ENCODE measurements around the gene LRRC32.
A peak's percentile ranks its signal among the peaks of the same experiment; 100 is the strongest.

The LRRC32 gene

DNA sequence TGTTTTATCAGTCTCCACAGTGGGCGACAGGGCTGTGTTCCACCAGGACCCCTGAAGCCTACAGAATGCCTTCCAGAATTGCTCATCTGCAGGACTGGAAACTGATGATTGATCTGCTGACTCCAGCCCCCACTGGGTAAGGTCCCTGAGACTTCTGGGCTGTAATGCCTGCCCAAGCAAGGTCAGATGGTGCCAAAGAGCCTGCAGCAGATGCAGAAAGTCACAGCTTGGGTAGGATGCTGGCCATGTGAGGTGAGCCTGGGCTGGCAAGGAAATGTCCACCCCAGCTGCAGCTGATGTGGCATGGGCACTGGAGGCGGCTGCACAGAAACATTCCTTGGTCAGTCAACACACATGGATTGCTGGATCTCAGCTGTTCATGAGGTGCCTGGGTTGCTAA, 30.9 kb downstream of the LRRC32 start:
- Histone ChIP-seq H2AFZ (ENCODE audit: low read depth, low read length) (no peak overlapping the region), H3K4me1 (ENCODE audit: control insufficient read depth, insufficient read depth, low read depth, low read length) (no peaks in the 10 kb centered on the region), H3K4me3 (ENCODE audit: insufficient read depth in 1 of 2, low read depth in 1 of 2, low read length in 2 of 2) (no peak overlapping the region), H2BK120ac (ENCODE audit: low read depth, low read length) (no peak overlapping the region), H2BK15ac (ENCODE audit: low read depth, poor library complexity, severe bottlenecking) (peak overlapping the region; percentile 26), H3K27me3 (ENCODE audit: control insufficient read depth in 1 of 2, insufficient read depth in 1 of 2, low read length in 2 of 2) (peaks cover 0 to 36% of the 10 kb centered on the region in 2 experiments), H3K4ac (ENCODE audit: low read depth in 1 of 2, low read length in 2 of 2) (no peak overlapping the region), H4K8ac (ENCODE audit: low read length) (no peak overlapping the region), H3K36me3 (ENCODE audit: control insufficient read depth in 1 of 2, insufficient read depth in 2 of 2, low read depth in 1 of 2, low read length in 2 of 2) (no peaks in the 10 kb centered on the region), H3K27ac (ENCODE audit: low read length, poor library complexity, severe bottlenecking) (no peak overlapping the region), H3K79me1 (replicated peaks; ENCODE audit: low read length, poor library complexity, severe bottlenecking) (no peaks in the 10 kb centered on the region), H3K9ac (ENCODE audit: low read length) (no peak overlapping the region), H3K18ac (ENCODE audit: low read depth in 1 of 2, low read length in 2 of 2) (no peak overlapping the region), H3K23ac (ENCODE audit: low read length in 2 of 2) (no peak overlapping the region), H2BK5ac (ENCODE audit: low read depth, low read length, poor library complexity, severe bottlenecking) (no peak overlapping the region), H3K9me3 (ENCODE audit: control insufficient read depth, low read length) (no peaks in the 10 kb centered on the region), H2AK5ac (ENCODE audit: low read length, severe bottlenecking) (no peak overlapping the region), H4K91ac (ENCODE audit: low read length) (no peak overlapping the region), H3K4me2 (ENCODE audit: low read length, poor library complexity, severe bottlenecking) (no peak overlapping the region), H3K14ac (ENCODE audit: low read length in 2 of 2) (no peak overlapping the region), H2BK12ac (ENCODE audit: low read length in 2 of 2) (peak overlapping the region in 1 of 2 experiments; percentile 21)
- 82% methylated on average over 2 of the region's 2 CpGs for whole genome bisulfite sequencing
- no peak for DNase-seq

DNA sequence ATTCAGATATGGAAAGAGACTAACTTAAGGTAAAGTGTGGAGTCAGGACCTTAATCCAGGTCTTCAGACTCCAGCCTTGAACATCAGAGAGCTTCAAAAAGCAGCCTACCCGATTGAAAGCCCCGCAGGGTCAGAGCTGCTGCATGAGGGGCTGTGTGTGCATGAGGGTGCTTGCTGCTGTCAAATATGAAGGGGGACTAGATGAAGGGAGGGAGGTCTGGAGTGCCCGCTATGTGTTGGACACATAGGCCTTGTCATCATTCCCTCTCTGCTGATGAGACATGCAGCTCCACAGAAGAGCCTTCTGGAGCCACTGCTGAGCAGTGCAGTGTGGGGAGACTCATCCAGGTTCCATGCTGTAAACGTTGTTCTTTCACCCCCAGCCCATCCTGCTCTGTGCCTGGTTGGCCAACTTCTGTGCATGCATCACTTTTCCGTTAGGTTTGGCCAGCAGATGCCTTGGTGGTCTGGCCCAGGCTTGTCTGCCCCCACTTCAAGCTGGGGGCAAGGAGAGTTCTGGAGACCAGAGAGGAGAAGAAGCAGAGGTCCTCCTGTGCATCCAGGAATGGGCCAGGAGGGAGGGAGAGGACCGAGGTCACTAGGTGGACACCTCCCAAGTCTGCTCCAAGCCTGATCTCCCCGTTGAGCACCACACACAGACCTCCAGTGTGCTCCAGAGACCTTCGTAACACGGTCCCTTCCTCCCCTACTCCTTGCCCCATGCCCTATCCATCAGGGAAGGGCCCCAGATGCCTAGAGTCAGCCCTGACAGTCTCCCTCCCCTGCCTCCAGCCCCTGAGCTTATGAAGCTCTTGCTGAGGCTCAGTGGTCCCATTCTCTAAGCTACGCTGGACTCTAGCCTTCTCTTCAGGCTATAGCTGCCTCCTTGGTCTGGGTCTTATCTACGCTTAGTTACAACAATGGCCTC, 32.0 kb downstream of the LRRC32 start:
- Histone ChIP-seq H2BK120ac (ENCODE audit: low read depth, low read length) (no peak overlapping the region), H2AFZ (ENCODE audit: low read depth, low read length) (no peak overlapping the region), H3K4me2 (ENCODE audit: low read length, poor library complexity, severe bottlenecking) (no peak overlapping the region), H3K4ac (ENCODE audit: low read depth in 1 of 2, low read length in 2 of 2) (no peak overlapping the region), H3K9ac (ENCODE audit: low read length) (no peak overlapping the region), H3K27me3 (ENCODE audit: control insufficient read depth in 1 of 2, insufficient read depth in 1 of 2, low read length in 2 of 2) (peaks cover 0 to 36% of the 10 kb centered on the region in 2 experiments), H2AK5ac (ENCODE audit: low read length, severe bottlenecking) (no peak overlapping the region), H2BK12ac (ENCODE audit: low read length in 2 of 2) (peak overlapping the region in 1 of 2 experiments; percentile 24), H2BK15ac (ENCODE audit: low read depth, poor library complexity, severe bottlenecking) (no peak overlapping the region), H3K18ac (ENCODE audit: low read depth in 1 of 2, low read length in 2 of 2) (no peak overlapping the region), H2BK5ac (ENCODE audit: low read depth, low read length, poor library complexity, severe bottlenecking) (no peak overlapping the region), H4K8ac (ENCODE audit: low read length) (peak overlapping the region; percentile 21), H3K4me3 (ENCODE audit: insufficient read depth in 1 of 2, low read depth in 1 of 2, low read length in 2 of 2) (no peak overlapping the region), H3K79me1 (replicated peaks; ENCODE audit: low read length, poor library complexity, severe bottlenecking) (no peaks in the 10 kb centered on the region), H3K14ac (ENCODE audit: low read length in 2 of 2) (peak overlapping the region in 1 of 2 experiments; percentile 26), H3K36me3 (ENCODE audit: control insufficient read depth in 1 of 2, insufficient read depth in 2 of 2, low read depth in 1 of 2, low read length in 2 of 2) (no peaks in the 10 kb centered on the region), H3K4me1 (ENCODE audit: control insufficient read depth, insufficient read depth, low read depth, low read length) (no peaks in the 10 kb centered on the region), H3K9me3 (ENCODE audit: control insufficient read depth, low read length) (no peaks in the 10 kb centered on the region), H4K91ac (ENCODE audit: low read length) (peak overlapping the region; percentile 62), H3K27ac (ENCODE audit: low read length, poor library complexity, severe bottlenecking) (no peak overlapping the region), H3K23ac (ENCODE audit: low read length in 2 of 2) (no peak overlapping the region)
- 91% methylated on average over 10 of the region's 11 CpGs for WGBS
- DNase-seq, result no peak

DNA sequence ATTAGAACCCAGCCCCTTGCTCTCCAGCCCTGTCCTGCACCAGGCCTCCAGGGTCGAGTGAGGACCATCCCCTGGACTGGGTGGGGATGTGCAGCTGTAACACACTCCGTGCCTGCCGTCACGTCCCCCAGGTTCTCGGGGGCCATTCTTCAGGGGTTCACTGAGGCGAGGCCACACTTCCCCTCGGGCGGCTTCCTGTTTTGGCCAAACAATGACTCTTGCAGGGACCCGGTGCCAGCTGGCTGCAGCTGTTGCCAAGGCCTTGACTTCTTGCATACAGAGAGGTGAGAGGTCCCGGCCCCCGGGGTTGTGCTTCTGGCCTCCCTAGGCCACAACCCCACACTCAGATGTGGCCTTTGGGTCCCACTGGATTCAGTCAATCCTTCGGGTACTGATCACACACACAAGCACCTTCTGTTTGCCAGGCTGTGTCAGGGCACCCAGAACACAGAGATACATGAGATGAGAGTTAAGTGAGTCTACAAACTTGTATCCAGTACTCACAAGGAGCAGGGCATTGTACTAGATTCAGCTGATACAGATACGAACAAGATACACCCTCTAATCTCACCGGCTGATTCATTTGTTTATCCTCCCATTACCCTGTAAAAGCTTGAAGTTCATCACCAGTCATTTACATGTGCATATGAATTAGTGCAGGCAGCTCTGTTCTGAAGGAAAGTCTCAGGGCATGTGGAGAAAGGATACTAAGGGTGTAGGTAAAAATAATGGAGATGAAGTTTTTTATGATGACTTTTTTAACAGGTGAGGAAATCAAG, 32.9 kb downstream of the LRRC32 start:
- Histone ChIP-seq H3K9ac (ENCODE audit: low read length) (no peak overlapping the region), H3K14ac (ENCODE audit: low read length in 2 of 2) (no peak overlapping the region), H3K4me2 (ENCODE audit: low read length, poor library complexity, severe bottlenecking) (no peak overlapping the region), H3K4ac (ENCODE audit: low read depth in 1 of 2, low read length in 2 of 2) (no peak overlapping the region), H4K91ac (ENCODE audit: low read length) (no peak overlapping the region), H3K27ac (ENCODE audit: low read length, poor library complexity, severe bottlenecking) (no peak overlapping the region), H2BK12ac (ENCODE audit: low read length in 2 of 2) (no peak overlapping the region), H4K8ac (ENCODE audit: low read length) (no peak overlapping the region), H2BK120ac (ENCODE audit: low read depth, low read length) (no peak overlapping the region), H2AK5ac (ENCODE audit: low read length, severe bottlenecking) (no peak overlapping the region), H3K9me3 (ENCODE audit: control insufficient read depth, low read length) (no peaks in the 10 kb centered on the region), H2AFZ (ENCODE audit: low read depth, low read length) (no peak overlapping the region), H2BK15ac (ENCODE audit: low read depth, poor library complexity, severe bottlenecking) (no peak overlapping the region), H3K18ac (ENCODE audit: low read depth in 1 of 2, low read length in 2 of 2) (no peak overlapping the region), H2BK5ac (ENCODE audit: low read depth, low read length, poor library complexity, severe bottlenecking) (no peak overlapping the region), H3K27me3 (ENCODE audit: control insufficient read depth in 1 of 2, insufficient read depth in 1 of 2, low read length in 2 of 2) (peaks cover 0 to 36% of the 10 kb centered on the region in 2 experiments), H3K79me1 (replicated peaks; ENCODE audit: low read length, poor library complexity, severe bottlenecking) (no peaks in the 10 kb centered on the region), H3K36me3 (ENCODE audit: control insufficient read depth in 1 of 2, insufficient read depth in 2 of 2, low read depth in 1 of 2, low read length in 2 of 2) (no peaks in the 10 kb centered on the region), H3K4me3 (ENCODE audit: insufficient read depth in 1 of 2, low read depth in 1 of 2, low read length in 2 of 2) (no peak overlapping the region), H3K4me1 (ENCODE audit: control insufficient read depth, insufficient read depth, low read depth, low read length) (no peaks in the 10 kb centered on the region), H3K23ac (ENCODE audit: low read length in 2 of 2) (no peak overlapping the region)
- no peak for DNase-seq
- 77% methylated on average over 14 of the region's 14 CpGs for WGBS

DNA sequence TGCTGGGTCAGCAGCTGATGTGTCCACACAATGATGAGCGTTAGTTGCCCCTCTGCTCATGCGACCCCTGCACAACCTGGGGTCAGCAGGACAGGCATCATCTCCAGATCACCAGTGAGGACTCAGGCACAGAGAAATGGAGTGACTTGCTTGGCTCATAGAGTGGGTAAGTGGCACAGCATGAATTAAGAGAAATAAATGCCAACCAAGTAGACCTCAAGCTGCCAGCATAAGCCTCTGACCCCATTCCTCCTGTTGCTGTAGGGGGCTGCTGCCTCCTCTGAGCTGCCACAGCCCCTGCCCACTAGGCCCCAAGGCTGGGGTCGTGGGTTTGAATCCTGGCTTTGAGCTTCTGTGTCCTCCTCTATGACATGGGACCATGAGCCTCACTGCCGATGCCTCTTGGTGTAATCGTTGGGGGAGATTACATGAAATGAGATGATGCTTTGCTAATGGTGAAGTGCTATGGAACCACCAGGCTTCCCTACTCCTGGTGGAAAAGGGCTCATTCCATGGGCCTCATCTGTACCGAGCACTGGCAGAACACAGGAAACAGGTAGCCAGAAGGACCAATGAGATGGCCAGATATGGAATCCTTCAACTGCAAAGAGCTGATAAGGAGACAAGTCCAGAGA, 33.6 kb downstream of the LRRC32 start:
- 91% methylated on average over 6 of the region's 6 CpGs for WGBS
- peaks cover 0 to 32% of the 10 kb centered on the region in 2 experiments for H3K27me3 ChIP-seq (ENCODE audit: control insufficient read depth in 1 of 2, insufficient read depth in 1 of 2, low read length in 2 of 2)
- no peak overlapping the region for H3K18ac ChIP-seq (ENCODE audit: low read depth in 1 of 2, low read length in 2 of 2)
- H3K9ac ChIP-seq (ENCODE audit: low read length), result no peak overlapping the region
- H2BK5ac ChIP-seq (ENCODE audit: low read depth, low read length, poor library complexity, severe bottlenecking), result no peak overlapping the region
- no peak overlapping the region for H2BK120ac ChIP-seq (ENCODE audit: low read depth, low read length)
- no peak overlapping the region for H2BK12ac ChIP-seq (ENCODE audit: low read length in 2 of 2)
- no peaks in the 10 kb centered on the region for H3K4me1 ChIP-seq (ENCODE audit: control insufficient read depth, insufficient read depth, low read depth, low read length)
- no peaks in the 10 kb centered on the region for H3K36me3 ChIP-seq (ENCODE audit: control insufficient read depth in 1 of 2, insufficient read depth in 2 of 2, low read depth in 1 of 2, low read length in 2 of 2)
- H3K4ac ChIP-seq (ENCODE audit: low read depth in 1 of 2, low read length in 2 of 2), result no peak overlapping the region
- H2AFZ ChIP-seq (ENCODE audit: low read depth, low read length), result no peak overlapping the region
- H2AK5ac ChIP-seq (ENCODE audit: low read length, severe bottlenecking), result no peak overlapping the region
- DNase-seq, result no peak
- no peak overlapping the region for H3K23ac ChIP-seq (ENCODE audit: low read length in 2 of 2)
- no peaks in the 10 kb centered on the region for H3K79me1 ChIP-seq (replicated peaks; ENCODE audit: low read length, poor library complexity, severe bottlenecking)
- H2BK15ac ChIP-seq (ENCODE audit: low read depth, poor library complexity, severe bottlenecking), result no peak overlapping the region
- no peak overlapping the region for H3K4me3 ChIP-seq (ENCODE audit: insufficient read depth in 1 of 2, low read depth in 1 of 2, low read length in 2 of 2)
- no peaks in the 10 kb centered on the region for H3K9me3 ChIP-seq (ENCODE audit: control insufficient read depth, low read length)
- H3K4me2 ChIP-seq (ENCODE audit: low read length, poor library complexity, severe bottlenecking), result no peak overlapping the region
- no peak overlapping the region for H3K27ac ChIP-seq (ENCODE audit: low read length, poor library complexity, severe bottlenecking)
- no peak overlapping the region for H3K14ac ChIP-seq (ENCODE audit: low read length in 2 of 2)
- H4K8ac ChIP-seq (ENCODE audit: low read length), result no peak overlapping the region
- peak overlapping the region; percentile 55 for H4K91ac ChIP-seq (ENCODE audit: low read length)

Data from mesenchymal stem cell (in vitro differentiated cells and primary cell).